Endothelial cell of umbilical vein (primary cell): ENCODE measurements around the gene RNASET2. TPM values are rescaled to one million over a fixed set of nuclear protein-coding genes. Genes with fewer than 3 reads are reported as not detected.

ENCODE experiments used
- BruUV-seq: library from RNA; stranded (reverse); fragments of 400-500 nt; replicated peaks from 2 replicates; lab custom pipeline; 2021; lab: Mats Ljungman, UMichigan
- CTCF ChIA-PET: fragments of 300-600, 350-600 bp; sonication (Branson Sonifier 250); formaldehyde crosslinking; loops from one replicate; lab custom pipeline; 2021; ENCODE audit warnings: antibody characterized with exemption, inconsistent platforms; lab: Charles Lee
- POLR2A ChIA-PET: fragments of 300-600, 350-600 bp; sonication (Branson Sonifier 250); formaldehyde crosslinking; loops from one replicate; lab custom pipeline; 2021; ENCODE audit warnings: antibody characterized with exemption, inconsistent platforms; lab: Charles Lee
- DNase-seq: peaks from one replicate; pipeline ENCODE4 v3.0.0-alpha.2; 2011; ENCODE audit warnings: low read depth, low spot score
- FAIRE-seq: peaks from 2 replicates; lab custom pipeline; 2011; peaks lifted over from hg19 to GRCh38; lab: Jason Lieb, UNC
- H2AFZ ChIP-seq: 2 replicates; pipeline ENCODE4 v1.6.0; 2012; ENCODE audit warnings: low read depth, low read length, control low read depth, inconsistent platforms
- H3K27ac ChIP-seq: 2 replicates; pipeline ENCODE4 v1.5.1; 2011; ENCODE audit warnings: low read depth, mild to moderate bottlenecking, control low read depth, low read length, moderate library complexity; ENCODE audit not compliant: insufficient read depth
- H3K27me3 ChIP-seq, 2 experiments: 2 replicates each; pipeline versions ENCODE4 v1.6.0 to v1.6.1; 2011; ENCODE audit warnings: low read length in 2 of 2, mixed read lengths in 1 of 2; ENCODE audit not compliant: control insufficient read depth in 2 of 2, insufficient read depth in 2 of 2
- H3K36me3 ChIP-seq, 2 experiments: 2 replicates in 1 of 2; 3 replicates in 1 of 2; pipeline ENCODE4 v1.5.1; 2011; ENCODE audit warnings: low read length in 2 of 2, mild to moderate bottlenecking in 1 of 2, moderate library complexity in 1 of 2; ENCODE audit not compliant: control insufficient read depth in 2 of 2, insufficient read depth in 2 of 2; ENCODE audit errors: extremely low read depth in 1 of 2
- H3K4me1 ChIP-seq: 3 replicates; pipeline ENCODE4 v1.5.1; 2011; ENCODE audit warnings: mild to moderate bottlenecking, low read length; ENCODE audit not compliant: control insufficient read depth, insufficient read depth; ENCODE audit errors: extremely low read depth
- H3K4me2 ChIP-seq: 2 replicates; pipeline ENCODE4 v1.6.1; 2011; ENCODE audit warnings: low read length, control low read depth, mixed read lengths; ENCODE audit not compliant: insufficient read depth
- H3K4me3 ChIP-seq, 3 experiments: fragments of 200-600 bp in 1 of 3; sonication (generic), shearing (Covaris generic) in 1 of 3; replicated peaks in 1 of 3; 2 replicates each; pipeline ENCODE4 v1.5.1; 2011 to 2016; ENCODE audit warnings: control low read depth in 3 of 3, low read length in 3 of 3, mild to moderate bottlenecking in 2 of 3, inconsistent platforms in 1 of 3, low read depth in 1 of 3, moderate library complexity in 1 of 3; ENCODE audit not compliant: insufficient read depth in 1 of 3
- H3K79me2 ChIP-seq: 2 replicates; pipeline ENCODE4 v1.6.0; 2012; ENCODE audit warnings: low read length, inconsistent platforms; ENCODE audit not compliant: control insufficient read depth, insufficient read depth
- H3K9ac ChIP-seq: replicated peaks from 2 replicates; pipeline ENCODE3; 2011; ENCODE audit warnings: low read length, control low read depth; ENCODE audit not compliant: insufficient read depth; ENCODE audit errors: extremely low read depth
- H3K9me1 ChIP-seq: replicated peaks from 3 replicates; pipeline ENCODE4 v1.6.0; 2011; ENCODE audit warnings: mild to moderate bottlenecking, low read length; ENCODE audit not compliant: control insufficient read depth, insufficient read depth; ENCODE audit errors: extremely low read depth
- H3K9me3 ChIP-seq: replicated peaks from 2 replicates; pipeline ENCODE4 v1.5.1; 2012; ENCODE audit warnings: low read length, inconsistent platforms; ENCODE audit not compliant: control insufficient read depth, insufficient read depth
- H4K20me1 ChIP-seq: replicated peaks from 2 replicates; pipeline ENCODE3; 2011; ENCODE audit warnings: mild to moderate bottlenecking, low read length; ENCODE audit not compliant: control insufficient read depth, insufficient read depth; ENCODE audit errors: extremely low read depth
- EZH2 ChIP-seq: IDR thresholded peaks from 2 replicates; pipeline ENCODE4 v1.6.1; 2012; ENCODE audit warnings: borderline replicate concordance, low read depth, mild to moderate bottlenecking, moderate library complexity, low read length, inconsistent platforms; ENCODE audit not compliant: severe bottlenecking
- FOS ChIP-seq: IDR thresholded peaks from 2 replicates; pipeline ENCODE4 v1.6.1; 2011; ENCODE audit warnings: mild to moderate bottlenecking, low read length, moderate library complexity, borderline replicate concordance; ENCODE audit not compliant: insufficient read depth
- GATA2 ChIP-seq: IDR thresholded peaks from 2 replicates; pipeline ENCODE4 v1.7.0; 2011; ENCODE audit warnings: low read depth, mild to moderate bottlenecking, moderate library complexity, mixed read lengths, low read length; ENCODE audit not compliant: insufficient read length, insufficient read depth
- JUN ChIP-seq: IDR thresholded peaks from 2 replicates; pipeline ENCODE4 v1.6.1; 2011; ENCODE audit warnings: borderline replicate concordance, low read depth; ENCODE audit not compliant: insufficient read length, insufficient read depth
- MYC ChIP-seq: IDR thresholded peaks from one replicate; pipeline ENCODE4 v1.6.1; 2011; ENCODE audit warnings: mild to moderate bottlenecking, low read depth, low read length
- POLR2A ChIP-seq: IDR thresholded peaks from 2 replicates; pipeline ENCODE4 v1.6.1; 2012; ENCODE audit warnings: low read depth, mild to moderate bottlenecking, control low read depth, low read length
- POLR2AphosphoS5 ChIP-seq: IDR thresholded peaks from 2 replicates; pipeline ENCODE4 v1.6.1; 2012; ENCODE audit warnings: low read depth, mild to moderate bottlenecking, control low read depth, low read length, moderate library complexity; ENCODE audit not compliant: insufficient read depth
- dilution Hi-C: fragments of 300-500 bp; cut with MboI; formaldehyde crosslinking; loops from one replicate; pipeline ENCODE4 v1.15.0; 2019; ENCODE audit warnings: low sequenced_read_pairs; ENCODE audit not compliant: extremely low pct_ligation_motif_present
- intact Hi-C: fragments of 100-400 bp; cut with micrococcal nuclease; formaldehyde crosslinking; loops from one replicate; pipeline ENCODE4 v1.10.0; 2022
- polyA plus RNA-seq, 4 experiments: library from polyadenylated mRNA; depleted of rRNA in 3 of 4; stranded (reverse) in 3 of 4; unstranded in 1 of 4; fragments of >200 nt; gene quantifications; 2 replicates each; pipeline versions ENCODE4 v1.2.1 to v1.2.3, GENCODE V29; 2011 to 2012; ENCODE audit warnings: missing spikeins in 1 of 4
- total RNA-seq: library from RNA; stranded (reverse); gene quantifications from 2 replicates; pipeline ENCODE4 v1.2.3, GENCODE V29; 2021
- TF ChIP-seq, protein P1 (sequence below): IDR thresholded peaks from 2 replicates; pipeline ENCODE4 v1.6.1; 2011; ENCODE audit not compliant: insufficient read depth, insufficient read length
- TF ChIP-seq, protein P2 (sequence below), 2 donors: IDR thresholded peaks; 1 replicate in 1 of 2; 2 replicates in 1 of 2; pipeline ENCODE4 v1.5.1; 2011; ENCODE audit warnings: low read length in 2 of 2, mild to moderate bottlenecking in 2 of 2, moderate library complexity in 2 of 2, control low read depth in 1 of 2, inconsistent platforms in 1 of 2, low read depth in 1 of 2; ENCODE audit not compliant: insufficient read depth in 1 of 2; ENCODE audit errors: extremely low read depth in 1 of 2

RNASET2 gene
- total and polyA plus RNA-seq, 2 donors (not counting 3 experiments of a cell fraction or from before 2014, with no cell fraction given): 10.7 to 11.4 TPM

DNA sequence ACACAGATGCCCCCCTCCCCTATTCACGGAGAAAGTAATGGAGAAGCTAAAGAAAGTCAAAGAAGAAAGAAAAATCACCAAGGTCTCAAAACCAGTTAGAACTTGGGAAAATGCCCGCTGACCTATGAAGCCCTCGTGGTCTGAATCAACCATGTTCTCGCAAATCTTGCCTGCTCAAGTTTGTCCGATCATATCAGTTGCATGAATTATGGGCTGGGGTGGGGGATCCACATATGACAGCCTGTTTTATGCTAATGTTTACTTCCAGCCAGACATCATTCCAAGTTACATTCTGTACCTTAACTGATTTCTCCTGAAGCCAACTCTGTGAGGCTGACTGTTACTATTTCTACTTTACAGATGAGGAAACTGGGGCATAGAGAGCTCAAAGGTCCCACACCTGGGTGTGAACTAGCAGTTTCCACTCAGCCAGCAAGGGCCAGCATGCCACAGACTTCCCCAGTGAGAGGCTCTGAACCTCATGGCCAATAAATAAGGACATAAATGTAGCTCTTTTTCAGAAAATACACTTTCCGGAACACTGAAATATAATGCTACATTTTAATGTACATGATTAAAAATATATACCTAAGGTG lies 2.1 kb downstream of the RNASET2 start:
- no TSS peak for BruUV-seq
- dilution Hi-C loops: no loop called here

More for the DNA sequence above, 2.1 kb downstream of the RNASET2 start:
- no peak for DNase-seq
- Histone ChIP-seq H3K9me3 (no peaks in the 10 kb centered on the region), H3K9ac (no peak overlapping the region), H3K79me2 (no peaks in the 10 kb centered on the region), H3K4me3 (no peak overlapping the region), H3K4me2 (no peak overlapping the region), H4K20me1 (no peaks in the 10 kb centered on the region), H3K27ac (no peak overlapping the region), H3K36me3 (no peaks in the 10 kb centered on the region), H3K9me1 (no peaks in the 10 kb centered on the region), H3K27me3 (no peaks in the 10 kb centered on the region), H3K4me1 (peaks cover 8% of the 10 kb centered on the region), H2AFZ (no peak overlapping the region)
- no peak for TF ChIP-seq POLR2AphosphoS5
- TF ChIP-seq EZH2: no peak
- no peak for TF ChIP-seq MYC
- no peak for TF ChIP-seq GATA2
- TF ChIP-seq, protein P1, sequence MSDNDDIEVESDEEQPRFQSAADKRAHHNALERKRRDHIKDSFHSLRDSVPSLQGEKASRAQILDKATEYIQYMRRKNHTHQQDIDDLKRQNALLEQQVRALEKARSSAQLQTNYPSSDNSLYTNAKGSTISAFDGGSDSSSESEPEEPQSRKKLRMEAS: no peak
- no peak for TF ChIP-seq FOS
- TF ChIP-seq JUN: no peak
- TF ChIP-seq, protein P2, sequence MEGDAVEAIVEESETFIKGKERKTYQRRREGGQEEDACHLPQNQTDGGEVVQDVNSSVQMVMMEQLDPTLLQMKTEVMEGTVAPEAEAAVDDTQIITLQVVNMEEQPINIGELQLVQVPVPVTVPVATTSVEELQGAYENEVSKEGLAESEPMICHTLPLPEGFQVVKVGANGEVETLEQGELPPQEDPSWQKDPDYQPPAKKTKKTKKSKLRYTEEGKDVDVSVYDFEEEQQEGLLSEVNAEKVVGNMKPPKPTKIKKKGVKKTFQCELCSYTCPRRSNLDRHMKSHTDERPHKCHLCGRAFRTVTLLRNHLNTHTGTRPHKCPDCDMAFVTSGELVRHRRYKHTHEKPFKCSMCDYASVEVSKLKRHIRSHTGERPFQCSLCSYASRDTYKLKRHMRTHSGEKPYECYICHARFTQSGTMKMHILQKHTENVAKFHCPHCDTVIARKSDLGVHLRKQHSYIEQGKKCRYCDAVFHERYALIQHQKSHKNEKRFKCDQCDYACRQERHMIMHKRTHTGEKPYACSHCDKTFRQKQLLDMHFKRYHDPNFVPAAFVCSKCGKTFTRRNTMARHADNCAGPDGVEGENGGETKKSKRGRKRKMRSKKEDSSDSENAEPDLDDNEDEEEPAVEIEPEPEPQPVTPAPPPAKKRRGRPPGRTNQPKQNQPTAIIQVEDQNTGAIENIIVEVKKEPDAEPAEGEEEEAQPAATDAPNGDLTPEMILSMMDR (IDR thresholded peaks at IDR 0.05; ENCODE audit: extremely low read depth in 1 of 2, insufficient read depth in 1 of 2, low read depth in 1 of 2, low read length in 2 of 2): no peak
- TF ChIP-seq POLR2A: no peak
- intact Hi-C loops: loop anchor here (10.0 kb wide), 2 partner anchors 549 to 679 kb away; no protein-coding TSS in a partner anchor
- no peak for FAIRE-seq
- ChIA-PET CTCF (interaction anchor here (0.9 to 2.3 kb wide), 5 partner anchors 12 to 179 kb away, joined by 3 to 14 read pairs (median 5); no protein-coding TSS in a partner anchor), POLR2A (no interaction called here)
